Measurements from ENCODE around the gene ABLIM1.
"Not testable (repeated sequence)": the region's sequence is repeated elsewhere in the genome, so short reads cannot be mapped to it uniquely, and the experiment has no call there.

DNA sequence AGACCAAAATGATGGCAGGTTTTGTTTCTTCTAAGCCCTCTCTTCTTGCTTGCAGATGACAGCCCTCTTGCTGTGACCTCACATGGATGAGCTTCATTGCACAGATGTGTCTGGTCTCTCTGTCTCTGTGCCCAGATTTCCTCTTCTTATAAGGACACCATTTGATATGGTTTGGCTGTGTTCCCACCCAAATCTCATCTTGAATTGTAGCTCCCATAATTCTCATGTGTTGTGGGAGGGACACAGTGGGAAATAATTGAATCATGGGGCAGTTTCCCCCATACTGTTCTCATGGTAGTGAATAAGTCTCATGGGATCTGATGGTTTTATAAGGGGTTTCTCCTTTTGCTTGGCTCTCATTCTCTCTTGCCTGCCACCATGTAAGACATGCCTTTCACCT lies 38.2 kb upstream of the ABLIM1 start:
- TF ChIP-seq, protein P1, sequence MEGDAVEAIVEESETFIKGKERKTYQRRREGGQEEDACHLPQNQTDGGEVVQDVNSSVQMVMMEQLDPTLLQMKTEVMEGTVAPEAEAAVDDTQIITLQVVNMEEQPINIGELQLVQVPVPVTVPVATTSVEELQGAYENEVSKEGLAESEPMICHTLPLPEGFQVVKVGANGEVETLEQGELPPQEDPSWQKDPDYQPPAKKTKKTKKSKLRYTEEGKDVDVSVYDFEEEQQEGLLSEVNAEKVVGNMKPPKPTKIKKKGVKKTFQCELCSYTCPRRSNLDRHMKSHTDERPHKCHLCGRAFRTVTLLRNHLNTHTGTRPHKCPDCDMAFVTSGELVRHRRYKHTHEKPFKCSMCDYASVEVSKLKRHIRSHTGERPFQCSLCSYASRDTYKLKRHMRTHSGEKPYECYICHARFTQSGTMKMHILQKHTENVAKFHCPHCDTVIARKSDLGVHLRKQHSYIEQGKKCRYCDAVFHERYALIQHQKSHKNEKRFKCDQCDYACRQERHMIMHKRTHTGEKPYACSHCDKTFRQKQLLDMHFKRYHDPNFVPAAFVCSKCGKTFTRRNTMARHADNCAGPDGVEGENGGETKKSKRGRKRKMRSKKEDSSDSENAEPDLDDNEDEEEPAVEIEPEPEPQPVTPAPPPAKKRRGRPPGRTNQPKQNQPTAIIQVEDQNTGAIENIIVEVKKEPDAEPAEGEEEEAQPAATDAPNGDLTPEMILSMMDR (conservative IDR thresholded peaks at IDR 0.05; ENCODE audit: low read depth, low read length), result not testable (repeated sequence)
- not testable (repeated sequence) for TF ChIP-seq EZH2 (IDR thresholded peaks at IDR 0.05; ENCODE audit: borderline replicate concordance, low read depth, low read length, poor library complexity, severe bottlenecking)
